ENCODE results near the gene PHF2.

Gene PHF2

DNA sequence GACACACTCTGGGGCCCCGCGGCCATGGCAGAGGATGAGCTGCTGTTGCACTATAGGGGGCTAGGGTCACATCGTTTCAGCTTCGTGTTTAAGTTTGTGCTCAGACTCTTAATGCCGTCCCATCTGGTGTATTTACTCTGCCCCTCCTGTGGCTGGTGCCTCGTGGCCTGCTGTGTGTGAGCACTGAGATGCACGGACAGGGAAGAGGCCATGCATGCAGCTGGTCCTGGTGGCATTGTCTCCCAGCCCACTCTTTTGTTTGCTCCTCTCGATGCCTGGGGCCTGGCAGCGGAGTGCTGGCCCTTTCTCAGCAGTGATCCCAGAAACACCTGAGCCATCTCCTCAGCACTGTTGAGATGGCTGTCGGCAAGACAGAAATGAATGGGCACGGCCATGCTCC, 30.0 kb upstream of the PHF2 start:
- H3K4me1 ChIP-seq, result peaks cover 2% of the 10 kb centered on the region
- H3K4me2 ChIP-seq (ENCODE audit: low read length), result no peak overlapping the region
- TF ChIP-seq, protein P1, sequence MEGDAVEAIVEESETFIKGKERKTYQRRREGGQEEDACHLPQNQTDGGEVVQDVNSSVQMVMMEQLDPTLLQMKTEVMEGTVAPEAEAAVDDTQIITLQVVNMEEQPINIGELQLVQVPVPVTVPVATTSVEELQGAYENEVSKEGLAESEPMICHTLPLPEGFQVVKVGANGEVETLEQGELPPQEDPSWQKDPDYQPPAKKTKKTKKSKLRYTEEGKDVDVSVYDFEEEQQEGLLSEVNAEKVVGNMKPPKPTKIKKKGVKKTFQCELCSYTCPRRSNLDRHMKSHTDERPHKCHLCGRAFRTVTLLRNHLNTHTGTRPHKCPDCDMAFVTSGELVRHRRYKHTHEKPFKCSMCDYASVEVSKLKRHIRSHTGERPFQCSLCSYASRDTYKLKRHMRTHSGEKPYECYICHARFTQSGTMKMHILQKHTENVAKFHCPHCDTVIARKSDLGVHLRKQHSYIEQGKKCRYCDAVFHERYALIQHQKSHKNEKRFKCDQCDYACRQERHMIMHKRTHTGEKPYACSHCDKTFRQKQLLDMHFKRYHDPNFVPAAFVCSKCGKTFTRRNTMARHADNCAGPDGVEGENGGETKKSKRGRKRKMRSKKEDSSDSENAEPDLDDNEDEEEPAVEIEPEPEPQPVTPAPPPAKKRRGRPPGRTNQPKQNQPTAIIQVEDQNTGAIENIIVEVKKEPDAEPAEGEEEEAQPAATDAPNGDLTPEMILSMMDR (IDR thresholded peaks at IDR 0.05), result no peak
- H3K36me3 ChIP-seq (ENCODE audit: control insufficient read depth, insufficient read depth, low read length), result no peaks in the 10 kb centered on the region
- peaks cover 4% of the 10 kb centered on the region for H3K79me2 ChIP-seq
- H3K9ac ChIP-seq, result no peak overlapping the region
- H3K27ac ChIP-seq, result no peak overlapping the region
- H3K27me3 ChIP-seq (ENCODE audit: control insufficient read depth, insufficient read depth, low read length), result no peaks in the 10 kb centered on the region
- H3K4me3 ChIP-seq (ENCODE audit: low read depth, low read length), result no peak overlapping the region
- H2AFZ ChIP-seq, result no peak overlapping the region
- H3K9me3 ChIP-seq (ENCODE audit: control insufficient read depth, low read length), result no peaks in the 10 kb centered on the region

DNA sequence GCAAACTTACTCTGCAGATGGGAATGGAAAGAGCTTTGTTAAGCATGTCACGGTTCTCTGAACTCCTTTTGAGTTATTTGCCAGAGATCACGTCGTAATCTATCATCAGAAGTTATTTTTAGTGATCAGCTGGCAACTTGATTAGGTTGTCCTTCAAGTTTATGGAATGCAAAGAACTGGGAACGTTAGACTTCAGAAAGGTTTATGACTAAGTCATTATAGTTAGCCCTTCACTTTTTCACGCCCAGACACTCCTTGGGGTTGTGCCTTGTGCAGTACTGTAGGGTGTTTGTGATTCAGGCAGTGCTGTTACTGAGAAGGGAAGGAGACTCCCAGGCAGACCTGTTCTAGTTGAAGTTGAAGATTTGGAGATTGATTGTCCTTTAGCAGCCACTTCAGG, 26.8 kb upstream of the PHF2 start:
- H3K27ac ChIP-seq, result peak overlapping the region; percentile 1
- H3K9ac ChIP-seq, result no peak overlapping the region
- no peak overlapping the region for H2AFZ ChIP-seq
- H3K79me2 ChIP-seq, result peaks cover 4% of the 10 kb centered on the region
- TF ChIP-seq, protein P1 (IDR thresholded peaks at IDR 0.05), result no peak
- H3K4me1 ChIP-seq, result peaks cover 2% of the 10 kb centered on the region
- peak overlapping the region; percentile 60 for H3K4me2 ChIP-seq (ENCODE audit: low read length)
- H3K4me3 ChIP-seq (ENCODE audit: low read depth, low read length), result peak overlapping the region; percentile 6
- no peaks in the 10 kb centered on the region for H3K36me3 ChIP-seq (ENCODE audit: control insufficient read depth, insufficient read depth, low read length)
- no peaks in the 10 kb centered on the region for H3K9me3 ChIP-seq (ENCODE audit: control insufficient read depth, low read length)
- H3K27me3 ChIP-seq (ENCODE audit: control insufficient read depth, insufficient read depth, low read length), result no peaks in the 10 kb centered on the region

DNA sequence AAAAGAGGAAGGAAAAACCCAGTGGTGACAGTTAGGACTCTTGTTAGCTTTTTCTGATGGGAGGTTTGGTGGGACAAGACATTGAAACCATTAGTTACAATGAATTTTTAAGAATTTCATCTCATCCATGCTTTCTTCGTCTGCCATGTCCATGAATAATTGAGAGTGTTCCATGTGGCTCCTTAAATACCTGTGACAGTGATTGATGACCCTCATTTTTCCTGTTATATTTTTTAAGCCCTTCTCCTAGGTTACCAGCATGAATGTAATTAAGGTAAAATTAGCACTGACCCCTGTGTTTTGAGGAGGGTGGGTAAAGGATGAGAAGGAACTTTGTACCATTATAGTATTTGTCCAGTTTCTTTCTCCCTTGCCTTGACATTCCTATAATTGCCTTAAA, 23.5 kb upstream of the PHF2 start:
- Histone ChIP-seq H3K9me3 (ENCODE audit: control insufficient read depth, low read length) (no peaks in the 10 kb centered on the region), H3K79me2 (no peaks in the 10 kb centered on the region), H3K27me3 (ENCODE audit: control insufficient read depth, insufficient read depth, low read length) (no peaks in the 10 kb centered on the region), H3K4me2 (ENCODE audit: low read length) (peak overlapping the region; percentile 42), H3K4me1 (peaks cover 2% of the 10 kb centered on the region), H3K27ac (no peak overlapping the region), H3K4me3 (ENCODE audit: low read depth, low read length) (no peak overlapping the region), H2AFZ (no peak overlapping the region), H3K9ac (no peak overlapping the region), H3K36me3 (ENCODE audit: control insufficient read depth, insufficient read depth, low read length) (no peaks in the 10 kb centered on the region)
- TF ChIP-seq, protein P1 (IDR thresholded peaks at IDR 0.05), result no peak

DNA sequence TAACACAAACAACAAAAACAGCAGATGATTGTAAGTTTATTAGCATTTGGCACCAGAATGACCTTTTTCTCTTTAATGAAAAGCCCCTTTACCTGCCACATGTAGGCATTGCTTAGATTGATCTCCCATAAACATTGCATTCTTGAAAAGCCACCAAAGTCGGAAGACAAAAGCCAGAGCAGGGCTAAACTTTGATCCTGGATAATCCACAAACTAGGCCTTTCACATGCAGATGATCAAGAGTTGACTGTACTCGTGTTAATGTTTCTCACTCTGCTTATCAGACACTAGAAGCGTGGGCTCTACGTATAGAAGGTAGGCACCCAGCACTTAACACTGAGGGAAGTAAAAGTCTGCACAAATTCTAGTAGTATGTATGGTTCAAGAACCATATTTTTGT, 21.0 kb upstream of the PHF2 start:
- H2AFZ ChIP-seq, result no peak overlapping the region
- no peaks in the 10 kb centered on the region for H3K36me3 ChIP-seq (ENCODE audit: control insufficient read depth, insufficient read depth, low read length)
- no peaks in the 10 kb centered on the region for H3K79me2 ChIP-seq
- no peak overlapping the region for H3K4me3 ChIP-seq (ENCODE audit: low read depth, low read length)
- H3K9me3 ChIP-seq (ENCODE audit: control insufficient read depth, low read length), result no peaks in the 10 kb centered on the region
- peaks cover 2% of the 10 kb centered on the region for H3K4me1 ChIP-seq
- no peak overlapping the region for H3K9ac ChIP-seq
- H3K4me2 ChIP-seq (ENCODE audit: low read length), result no peak overlapping the region
- TF ChIP-seq, protein P1 (IDR thresholded peaks at IDR 0.05), result no peak
- H3K27ac ChIP-seq, result no peak overlapping the region
- no peaks in the 10 kb centered on the region for H3K27me3 ChIP-seq (ENCODE audit: control insufficient read depth, insufficient read depth, low read length)

DNA sequence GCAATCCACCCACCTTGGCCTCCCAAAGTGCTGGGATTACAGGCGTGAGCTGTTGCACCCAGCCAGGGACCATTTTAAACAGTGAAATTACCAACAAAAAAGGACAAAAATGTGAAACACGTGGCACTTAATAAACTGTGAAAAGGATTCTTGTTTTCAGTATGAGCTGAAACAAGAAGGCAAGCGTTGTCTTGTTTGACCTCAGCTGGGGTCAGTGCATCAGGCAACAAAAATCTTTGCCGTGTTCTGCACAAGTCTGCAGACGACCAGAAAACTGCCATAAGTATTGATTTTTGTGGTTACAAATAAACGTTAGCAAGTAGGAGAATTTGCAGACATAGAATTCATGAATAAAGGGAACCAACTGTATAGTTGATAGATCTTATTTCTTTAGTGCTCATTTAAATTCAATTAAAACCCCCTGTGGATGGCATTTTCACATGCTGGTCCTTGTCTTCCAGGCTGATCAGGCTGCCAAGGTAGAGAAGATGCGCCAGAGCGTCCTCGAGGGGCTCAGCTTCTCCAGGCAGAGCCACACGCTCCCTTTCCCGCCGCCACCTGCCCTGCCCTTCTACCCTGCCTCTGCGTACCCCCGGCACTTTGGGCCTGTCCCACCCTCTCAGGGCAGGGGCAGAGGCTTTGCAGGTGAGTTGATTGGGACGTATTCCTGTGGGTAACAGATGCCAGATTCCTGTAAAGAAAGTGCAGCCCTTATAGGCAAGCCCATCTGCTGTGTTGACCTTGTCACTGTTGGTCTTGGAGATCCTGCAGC, 18.8 kb upstream of the PHF2 start:
- Histone ChIP-seq H3K4me2 (ENCODE audit: low read length) (no peak overlapping the region), H3K79me2 (no peaks in the 10 kb centered on the region), H3K27ac (no peak overlapping the region), H3K4me3 (ENCODE audit: low read depth, low read length) (no peak overlapping the region), H2AFZ (no peak overlapping the region), H3K36me3 (ENCODE audit: control insufficient read depth, insufficient read depth, low read length) (no peaks in the 10 kb centered on the region), H3K4me1 (peaks cover 2% of the 10 kb centered on the region), H3K27me3 (ENCODE audit: control insufficient read depth, insufficient read depth, low read length) (no peaks in the 10 kb centered on the region), H3K9ac (no peak overlapping the region), H3K9me3 (ENCODE audit: control insufficient read depth, low read length) (no peaks in the 10 kb centered on the region)
- TF ChIP-seq, protein P1 (IDR thresholded peaks at IDR 0.05), result no peak
